GM13977 (cell line): ENCODE measurements around the gene OSBPL6.
"Not testable (repeated sequence)": the region's sequence is repeated elsewhere in the genome, so short reads cannot be mapped to it uniquely, and the experiment has no call there.

Experiments used
- DNase-seq: peaks from one replicate; pipeline ENCODE4 v3.0.0; 2012; ENCODE audit warnings: low spot score
- in situ Hi-C: fragments of 300-500 bp; cut with MboI; formaldehyde crosslinking; loops from one replicate; pipeline ENCODE4 v1.12.0; 2022; ENCODE audit warnings: low sequenced_read_pairs, low pct_unique_long_range_greater_than_20kb, mixed read lengths, inconsistent platforms; ENCODE audit not compliant: unreplicated experiment
- TF ChIP-seq, protein P1 (sequence below): IDR thresholded peaks from 2 replicates; pipeline ENCODE4 v1.5.1; 2012; ENCODE audit warnings: mild to moderate bottlenecking, control low read depth; ENCODE audit not compliant: insufficient read depth; ENCODE audit errors: extremely low read depth, missing control alignments

OSBPL6 gene

DNA sequence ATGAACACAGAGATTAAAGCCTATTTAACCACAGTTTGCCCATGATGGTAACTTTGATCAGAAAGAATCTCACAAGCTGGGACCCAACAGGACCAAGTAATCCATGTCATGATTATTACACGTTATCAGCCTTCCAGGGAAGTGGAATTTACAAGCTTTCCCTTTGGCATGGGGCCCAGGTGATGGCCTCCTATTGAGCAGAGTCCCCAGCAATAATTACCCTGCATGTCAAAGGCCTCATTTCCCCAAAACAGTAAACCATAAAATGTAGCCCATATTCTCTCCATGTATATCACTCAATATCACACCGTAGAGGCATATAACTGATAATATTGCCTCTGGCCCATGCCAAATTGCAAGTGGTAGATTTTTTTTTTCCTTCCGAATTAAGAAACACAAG lies 217.7 kb downstream of the OSBPL6 start:
- TF ChIP-seq, protein P1, sequence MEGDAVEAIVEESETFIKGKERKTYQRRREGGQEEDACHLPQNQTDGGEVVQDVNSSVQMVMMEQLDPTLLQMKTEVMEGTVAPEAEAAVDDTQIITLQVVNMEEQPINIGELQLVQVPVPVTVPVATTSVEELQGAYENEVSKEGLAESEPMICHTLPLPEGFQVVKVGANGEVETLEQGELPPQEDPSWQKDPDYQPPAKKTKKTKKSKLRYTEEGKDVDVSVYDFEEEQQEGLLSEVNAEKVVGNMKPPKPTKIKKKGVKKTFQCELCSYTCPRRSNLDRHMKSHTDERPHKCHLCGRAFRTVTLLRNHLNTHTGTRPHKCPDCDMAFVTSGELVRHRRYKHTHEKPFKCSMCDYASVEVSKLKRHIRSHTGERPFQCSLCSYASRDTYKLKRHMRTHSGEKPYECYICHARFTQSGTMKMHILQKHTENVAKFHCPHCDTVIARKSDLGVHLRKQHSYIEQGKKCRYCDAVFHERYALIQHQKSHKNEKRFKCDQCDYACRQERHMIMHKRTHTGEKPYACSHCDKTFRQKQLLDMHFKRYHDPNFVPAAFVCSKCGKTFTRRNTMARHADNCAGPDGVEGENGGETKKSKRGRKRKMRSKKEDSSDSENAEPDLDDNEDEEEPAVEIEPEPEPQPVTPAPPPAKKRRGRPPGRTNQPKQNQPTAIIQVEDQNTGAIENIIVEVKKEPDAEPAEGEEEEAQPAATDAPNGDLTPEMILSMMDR: no peak
- DNase-seq: no peak
- in situ Hi-C loops: loop anchor here (25.0 kb wide), 1 partner anchor 300 kb away; the partner anchor contains the start of gene RBM45

DNA sequence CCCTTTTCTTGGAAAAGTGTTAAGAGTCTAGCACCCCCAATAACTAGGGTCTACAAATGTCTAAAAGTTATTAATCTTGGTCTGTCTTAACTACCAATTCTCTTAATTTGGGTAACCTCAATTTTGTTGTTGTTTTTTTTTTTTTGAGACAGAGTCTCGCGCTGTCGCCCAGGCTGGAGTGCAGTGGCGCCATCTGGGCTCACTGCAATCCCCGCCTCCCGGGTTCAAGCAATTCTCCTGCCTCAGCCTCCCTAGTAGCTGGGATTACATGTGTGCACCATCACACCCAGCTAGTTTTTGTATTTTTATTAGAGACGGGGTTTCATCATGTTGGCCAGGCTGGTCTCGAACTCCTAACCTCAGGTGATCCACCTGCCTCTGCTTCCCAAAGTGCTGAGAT lies 218.1 kb downstream of the OSBPL6 start:
- in situ Hi-C loops: loop anchor here (25.0 kb wide), 1 partner anchor 300 kb away; the partner anchor contains the start of gene RBM45
- DNase-seq: not testable (repeated sequence)

DNA sequence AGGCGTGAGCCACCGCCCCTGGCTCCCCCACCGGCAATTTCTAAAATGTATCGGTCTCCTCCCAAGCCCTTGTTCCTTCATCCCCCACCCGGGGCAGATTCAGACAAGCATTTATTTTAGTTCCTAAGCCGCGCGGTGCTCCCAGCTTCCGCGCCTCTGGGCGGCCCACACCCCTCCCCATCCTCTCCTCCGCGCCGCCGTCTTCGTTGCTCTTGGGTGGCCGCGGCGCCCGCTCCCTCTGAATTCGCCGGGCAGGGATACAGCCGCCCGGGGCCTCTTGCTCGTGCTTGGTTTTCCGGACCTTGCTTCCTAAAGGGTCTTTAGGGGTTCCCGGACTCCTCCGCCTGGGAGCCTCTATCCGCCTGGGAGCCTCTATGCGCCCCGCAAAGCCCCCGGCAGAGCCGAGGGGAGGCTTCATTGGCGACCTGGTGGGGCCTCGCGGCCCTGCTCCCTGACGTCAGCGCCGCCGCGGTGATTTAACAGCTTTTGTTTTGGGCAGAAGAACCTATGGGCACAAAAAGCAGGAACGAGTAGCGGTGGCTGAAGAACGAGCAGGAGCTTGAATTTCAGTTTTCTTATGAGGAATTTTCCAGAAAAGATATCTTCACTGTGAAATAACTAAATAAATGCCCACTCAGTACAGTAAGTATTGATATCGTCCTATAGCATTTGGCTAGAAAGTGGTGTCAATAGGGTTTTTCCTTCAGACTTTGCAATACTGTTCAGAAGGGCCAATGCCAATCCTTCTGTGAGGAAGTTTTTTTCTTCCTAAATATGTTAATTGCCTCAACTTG lies 219.4 kb downstream of the OSBPL6 start:
- TF ChIP-seq, protein P1: no peak
- DNase-seq: peak; percentile 60
- in situ Hi-C loops: loop anchor here (25.0 kb wide), 1 partner anchor 301 kb away; the partner anchor contains the start of gene RBM45

DNA sequence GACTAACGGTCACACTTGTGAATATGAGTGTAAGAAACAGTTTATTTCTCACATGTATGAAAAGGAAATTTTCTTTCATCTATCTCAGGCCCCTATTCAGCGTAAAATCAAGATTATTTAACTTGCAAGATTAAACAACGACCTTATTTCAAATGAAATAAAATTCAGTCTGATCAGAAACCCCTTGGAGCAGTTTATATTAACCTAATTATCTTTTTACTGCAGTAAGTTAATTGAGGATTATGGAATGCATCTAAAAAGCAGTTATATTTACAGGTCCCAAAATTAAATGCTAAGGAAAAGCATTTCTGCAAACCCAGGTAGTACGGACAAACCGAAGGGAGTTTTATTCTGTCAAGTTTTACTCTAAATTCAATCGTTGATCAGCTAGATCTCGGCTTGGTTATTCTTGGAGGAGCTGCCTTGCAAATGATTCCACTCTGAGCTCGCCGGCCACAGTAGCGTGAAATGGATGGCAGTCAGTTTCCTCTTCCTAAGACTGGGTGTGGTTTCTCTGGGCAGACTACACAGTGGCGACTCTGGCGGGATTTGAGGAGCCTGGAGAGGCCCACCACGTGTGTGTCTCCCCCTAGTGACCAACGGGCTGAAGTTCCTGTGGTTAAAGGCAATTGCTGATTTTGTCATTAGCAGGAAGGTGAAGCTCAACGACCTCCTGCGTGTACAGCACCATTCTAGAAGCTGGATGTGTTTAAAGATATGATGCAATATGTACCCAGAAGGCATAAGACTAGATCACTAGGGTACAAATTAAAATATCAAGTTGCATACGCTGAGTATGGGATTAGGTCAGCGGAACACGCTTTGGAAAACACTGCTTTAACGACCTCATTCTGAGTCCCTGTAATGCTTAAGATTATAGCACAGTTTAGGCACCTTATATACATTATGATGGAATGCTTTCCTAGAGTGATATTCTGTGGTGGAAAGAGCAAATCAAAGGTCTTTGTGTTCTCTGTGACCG lies 220.2 kb downstream of the OSBPL6 start:
- DNase-seq: peak; percentile 64
- TF ChIP-seq, protein P1: peak; percentile 90
- in situ Hi-C loops: loop anchor here (25.0 kb wide), 1 partner anchor 302 kb away; the partner anchor contains the start of gene RBM45

DNA sequence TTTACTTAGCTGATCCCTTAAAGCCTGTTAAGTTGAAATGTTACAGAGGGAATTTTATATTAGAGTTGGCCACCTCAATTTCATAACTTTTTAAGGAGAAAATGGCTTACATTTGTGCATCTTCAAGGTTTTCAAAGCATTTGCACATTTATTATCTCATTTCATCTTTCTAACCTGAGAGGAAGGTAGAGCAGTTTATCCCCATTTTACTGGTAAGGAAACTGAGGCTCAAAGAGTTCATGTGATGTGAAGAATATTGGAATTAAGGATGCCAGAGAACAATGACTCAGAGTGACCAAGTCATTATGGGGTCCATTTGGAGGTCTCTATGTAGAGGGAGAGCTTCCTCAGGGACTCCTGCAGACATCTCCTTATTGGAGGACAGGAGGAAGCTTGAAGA lies 221.7 kb downstream of the OSBPL6 start:
- DNase-seq: no peak
- in situ Hi-C loops: loop anchor here (25.0 kb wide), 1 partner anchor 304 kb away; the partner anchor contains the start of gene RBM45
- TF ChIP-seq, protein P1: no peak

DNA sequence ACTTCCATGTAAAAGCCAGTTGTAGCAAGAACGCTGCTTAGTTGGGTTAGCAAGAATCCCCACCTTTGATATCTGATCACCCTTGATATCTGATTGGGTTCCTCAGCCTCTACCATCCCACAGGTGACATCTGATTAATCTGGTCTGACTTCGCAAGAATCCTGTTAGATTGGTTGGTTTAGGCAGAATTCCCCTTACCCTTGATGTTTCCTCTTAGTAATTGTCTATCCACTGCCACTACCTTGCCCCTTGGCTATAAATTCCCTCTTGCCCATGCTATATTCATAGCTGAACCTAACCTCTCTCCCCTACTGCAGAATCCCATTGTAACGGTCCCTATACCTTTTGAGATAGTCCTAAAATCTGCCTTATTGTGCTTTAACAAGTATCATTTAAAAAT lies 223.6 kb downstream of the OSBPL6 start:
- DNase-seq: no peak
- in situ Hi-C loops: loop anchor here (25.0 kb wide), 1 partner anchor 306 kb away; the partner anchor contains the start of gene RBM45
- TF ChIP-seq, protein P1: no peak
